ENCODE measurements around the gene SOAT2. TPM values are rescaled to one million over a fixed set of nuclear protein-coding genes. Genes with fewer than 3 reads are reported as not detected.

Gene SOAT2
- total RNA-seq, result 0.33 TPM in 1 of 2 replicates, not detected in the other

DNA sequence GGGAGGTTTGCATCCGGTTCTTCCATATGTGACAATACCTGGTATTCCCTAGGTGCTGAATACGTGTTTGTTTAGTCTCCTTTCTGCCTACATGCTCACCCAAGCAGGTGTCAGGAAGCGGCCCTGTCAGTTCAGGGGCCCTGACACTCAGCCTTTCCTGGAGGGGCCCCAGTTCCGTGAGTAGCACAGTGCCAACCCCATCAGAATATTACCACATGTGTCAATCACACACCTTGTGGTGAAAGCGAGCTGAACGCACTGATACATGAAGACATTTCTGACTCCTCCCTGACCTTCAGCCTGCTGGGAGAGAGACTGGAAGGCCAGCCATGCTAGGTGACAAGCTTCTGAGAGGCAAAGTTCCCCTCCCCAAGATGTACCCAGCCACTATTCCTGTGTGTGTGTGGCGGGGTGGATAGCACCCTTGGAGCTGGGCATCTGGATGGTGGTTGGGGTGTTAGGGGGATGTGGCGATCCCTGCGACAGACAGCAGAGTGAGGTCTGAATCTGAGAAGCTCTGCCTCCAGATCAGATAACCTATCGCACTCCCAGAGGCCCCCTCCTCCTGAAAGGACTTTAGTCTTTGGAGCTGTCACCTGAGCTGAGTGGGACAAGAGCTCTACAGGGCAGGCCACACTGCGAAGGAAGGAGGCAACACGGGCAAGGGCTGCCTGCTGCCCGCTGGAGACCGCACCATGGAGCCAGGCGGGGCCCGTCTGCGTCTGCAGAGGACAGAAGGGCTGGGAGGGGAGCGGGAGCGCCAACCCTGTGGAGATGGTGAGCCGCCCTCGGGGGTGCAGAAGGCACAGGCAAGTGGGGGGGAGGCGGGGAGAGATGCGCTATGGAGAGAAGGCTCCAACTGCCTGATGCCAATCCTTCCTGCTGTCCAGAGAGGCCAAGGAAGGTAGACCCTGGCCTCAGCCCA is at the start of gene SOAT2:
SOAT2 (plus strand) TSS at position 604 of the 925 bp plus-strand sequence; CDS start at position 696, 92 bp downstream.

DNA sequence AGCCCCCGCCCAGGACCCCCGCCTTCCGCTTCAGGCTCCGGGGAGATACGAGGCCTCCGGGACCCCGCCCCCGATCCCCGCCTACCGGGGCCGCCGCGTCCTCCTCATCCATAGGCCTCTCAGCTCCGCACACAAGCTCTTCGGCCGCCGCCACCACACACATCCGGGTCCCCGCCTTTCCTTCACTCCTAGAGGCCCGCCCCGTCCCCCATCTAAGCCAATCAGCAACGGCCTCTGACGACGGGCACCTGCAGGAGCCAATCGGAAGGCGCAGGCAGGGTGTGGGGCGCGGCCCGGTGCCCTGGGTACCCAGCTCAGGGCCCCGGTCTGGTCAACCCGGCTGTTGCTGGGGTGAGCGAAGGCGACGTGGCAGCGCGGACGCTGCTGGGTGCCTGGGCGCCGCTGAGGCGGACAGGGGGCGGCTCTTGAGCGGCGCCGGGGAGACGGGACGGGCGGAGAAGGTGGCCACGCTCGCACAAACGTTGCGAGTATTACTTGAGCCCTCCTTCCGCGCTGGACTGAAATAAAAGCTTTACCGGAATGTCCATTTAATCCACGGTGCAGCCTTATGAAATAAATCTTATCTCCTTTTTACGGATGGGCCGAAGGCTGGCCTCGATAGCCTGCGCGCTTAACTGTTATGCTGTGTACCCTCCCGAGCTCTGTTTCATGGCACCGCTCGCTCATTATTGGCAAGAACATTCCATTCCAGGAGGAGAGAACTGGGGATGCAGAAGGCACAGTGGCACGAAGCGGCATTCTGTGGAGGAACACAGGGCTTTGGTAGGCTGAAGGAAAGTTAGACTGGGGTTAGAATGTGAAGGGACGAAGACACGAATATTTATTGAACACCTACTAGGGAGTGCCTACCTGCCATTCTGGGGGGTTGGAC is 23.8 kb upstream of the SOAT2 start, which contains the start of gene SPRYD3:
SPRYD3 (minus strand) TSS at position 165 of the 892 bp plus-strand sequence; CDS start at position 108, 57 bp downstream.

GRCh38 chr12:53097564-53098353 is 5.5 kb upstream of the SOAT2 start, which contains the start of gene IGFBP6:
IGFBP6 (plus strand) TSS chr12:53097667; CDS start chr12:53097718, 51 bp downstream.

Other genes with a start within 250 kb of the SOAT2 start
- gene KRT8, start 198.4 kb upstream of the SOAT2 start, total RNA-seq, result 7.7 and 9.7 TPM in 2 replicates
- 34.6 and 35.4 TPM in 2 replicates for gene KRT18, start 154.4 kb upstream of the SOAT2 start, total RNA-seq
- 985 and 1,506 TPM in 2 replicates for gene EIF4B, start 97.0 kb upstream of the SOAT2 start, total RNA-seq
- 27.6 and 30.5 TPM in 2 replicates for gene TNS2, start 53.4 kb upstream of the SOAT2 start, total RNA-seq
- 28.1 and 31.3 TPM in 2 replicates for gene SPRYD3, start 24.1 kb upstream of the SOAT2 start, total RNA-seq
- gene IGFBP6, start 5.8 kb upstream of the SOAT2 start, total RNA-seq, result 300 and 444 TPM in 2 replicates
- gene ZNF740, start 77.2 kb downstream of the SOAT2 start, total RNA-seq, result 15.3 and 16.2 TPM in 2 replicates
- gene CSAD, start 77.4 kb downstream of the SOAT2 start, total RNA-seq, result 9.0 and 11.0 TPM in 2 replicates
- 0.12 and 0.77 TPM in 2 replicates for gene ITGB7, start 103.8 kb downstream of the SOAT2 start, total RNA-seq
- 20.9 and 27.1 TPM in 2 replicates for gene RARG, start 128.7 kb downstream of the SOAT2 start, total RNA-seq
- 4.2 and 13.4 TPM in 2 replicates for gene ESPL1, start 164.8 kb downstream of the SOAT2 start, total RNA-seq
- gene PFDN5, start 192.1 kb downstream of the SOAT2 start, total RNA-seq, result 293 and 448 TPM in 2 replicates
- gene MYG1, start 196.2 kb downstream of the SOAT2 start, total RNA-seq, result 45.6 and 58.9 TPM in 2 replicates
- 44.6 and 56.0 TPM in 2 replicates for gene AAAS, start 218.1 kb downstream of the SOAT2 start, total RNA-seq
- 0.25 TPM in 1 of 2 replicates, not detected in the other for gene SP7, start 232.9 kb downstream of the SOAT2 start, total RNA-seq